ENCODE results near the gene ADAT1. TPM values are rescaled to one million over a fixed set of nuclear protein-coding genes. Genes with fewer than 3 reads are reported as not detected.

The ADAT1 gene
- total and polyA plus RNA-seq, 8 donors, result 39.1 to 57.4 (median 51.7) TPM

DNA sequence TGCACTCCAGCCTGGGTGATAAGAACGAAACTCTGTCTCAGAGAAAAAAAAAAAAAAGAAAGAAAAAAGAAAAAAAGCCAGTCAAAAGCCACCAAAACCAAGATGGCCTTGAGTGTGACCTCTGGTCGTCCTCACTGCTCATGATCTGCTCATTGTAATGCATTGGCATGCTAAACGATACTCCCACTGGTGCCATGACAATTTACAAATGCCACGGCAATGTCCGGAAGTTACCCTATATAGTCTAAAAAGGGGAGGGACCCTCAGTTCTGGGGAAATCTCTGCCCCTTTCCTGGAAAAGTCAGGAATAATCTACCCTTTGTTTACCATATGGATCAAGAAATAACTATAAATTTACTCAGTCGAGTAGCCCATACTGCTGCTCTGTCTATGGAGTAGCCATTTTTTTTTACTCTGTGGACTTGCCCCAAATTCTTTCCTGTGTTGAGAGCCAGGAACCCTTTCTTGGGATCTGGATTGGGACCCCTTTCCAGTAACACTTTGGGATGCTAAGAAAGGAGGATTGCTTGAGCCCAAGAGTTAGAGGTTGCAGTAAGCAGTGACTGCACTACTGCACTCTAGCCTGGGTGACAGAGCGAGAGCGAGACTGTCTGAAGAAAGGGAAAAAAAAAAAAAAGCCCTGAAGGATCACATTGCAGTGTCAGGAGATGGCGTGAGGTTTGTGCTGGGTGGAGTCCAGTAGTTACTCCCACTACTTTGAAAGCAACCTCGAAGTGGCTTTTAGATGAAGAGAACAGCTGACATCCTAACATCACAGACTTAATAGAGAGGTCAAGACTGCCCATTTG is 63.3 kb downstream of the ADAT1 start:
- H3K36me3 ChIP-seq, result no peaks in the 10 kb centered on the region
- H3K27ac ChIP-seq, result no peak overlapping the region
- H3K4me3 ChIP-seq, result no peak overlapping the region
- peaks cover 0 to 19% of the 10 kb centered on the region in 2 donors for H3K4me1 ChIP-seq
- H3K27me3 ChIP-seq, result peaks cover 0 to 19% of the 10 kb centered on the region in 2 donors
- DNase-seq (no peak), ATAC-seq (no peak)
- TF ChIP-seq, protein P1, sequence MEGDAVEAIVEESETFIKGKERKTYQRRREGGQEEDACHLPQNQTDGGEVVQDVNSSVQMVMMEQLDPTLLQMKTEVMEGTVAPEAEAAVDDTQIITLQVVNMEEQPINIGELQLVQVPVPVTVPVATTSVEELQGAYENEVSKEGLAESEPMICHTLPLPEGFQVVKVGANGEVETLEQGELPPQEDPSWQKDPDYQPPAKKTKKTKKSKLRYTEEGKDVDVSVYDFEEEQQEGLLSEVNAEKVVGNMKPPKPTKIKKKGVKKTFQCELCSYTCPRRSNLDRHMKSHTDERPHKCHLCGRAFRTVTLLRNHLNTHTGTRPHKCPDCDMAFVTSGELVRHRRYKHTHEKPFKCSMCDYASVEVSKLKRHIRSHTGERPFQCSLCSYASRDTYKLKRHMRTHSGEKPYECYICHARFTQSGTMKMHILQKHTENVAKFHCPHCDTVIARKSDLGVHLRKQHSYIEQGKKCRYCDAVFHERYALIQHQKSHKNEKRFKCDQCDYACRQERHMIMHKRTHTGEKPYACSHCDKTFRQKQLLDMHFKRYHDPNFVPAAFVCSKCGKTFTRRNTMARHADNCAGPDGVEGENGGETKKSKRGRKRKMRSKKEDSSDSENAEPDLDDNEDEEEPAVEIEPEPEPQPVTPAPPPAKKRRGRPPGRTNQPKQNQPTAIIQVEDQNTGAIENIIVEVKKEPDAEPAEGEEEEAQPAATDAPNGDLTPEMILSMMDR (IDR thresholded peaks at IDR 0.05), result no peak
- intact Hi-C loops (cut with DNase I), result no loop called here
- H3K9me3 ChIP-seq, result no peaks in the 10 kb centered on the region

DNA sequence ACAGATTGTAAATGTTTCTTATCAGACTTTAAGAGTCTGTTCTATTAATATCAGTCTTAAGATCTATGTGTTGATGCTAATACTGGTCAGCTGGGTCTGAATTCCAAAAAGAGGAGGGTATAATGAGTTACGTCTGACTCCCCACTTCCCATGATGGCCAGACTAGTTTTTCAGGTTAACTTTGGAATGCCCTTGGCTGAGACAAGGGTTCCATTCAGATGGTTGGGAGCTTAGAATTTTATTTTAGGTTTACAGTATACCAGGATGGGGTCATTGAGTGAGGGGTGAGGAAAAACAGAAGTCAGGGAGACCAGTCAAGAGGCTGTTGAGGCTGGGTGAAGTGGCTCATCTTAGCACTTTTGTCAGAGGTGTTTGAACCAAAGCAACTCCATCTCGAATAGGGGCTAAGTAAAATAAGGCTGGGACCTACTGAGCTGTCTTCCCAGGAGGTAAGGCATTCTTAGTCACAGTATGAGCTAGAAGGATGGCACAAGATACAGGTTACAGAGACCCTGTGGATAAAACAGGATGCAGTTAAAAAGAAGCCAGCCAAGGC is 64.2 kb downstream of the ADAT1 start:
- Histone ChIP-seq H3K9me3 (no peaks in the 10 kb centered on the region), H3K4me3 (no peak overlapping the region), H3K4me1 (peaks cover 0 to 19% of the 10 kb centered on the region in 2 donors), H3K27me3 (peaks cover 0 to 19% of the 10 kb centered on the region in 2 donors), H3K27ac (no peak overlapping the region), H3K36me3 (no peaks in the 10 kb centered on the region)
- intact Hi-C loops (cut with DNase I), result no loop called here
- ATAC-seq (no peak), DNase-seq (peak in 1 of 4 donors; percentile 40)
- TF ChIP-seq, protein P1 (IDR thresholded peaks at IDR 0.05), result no peak

DNA sequence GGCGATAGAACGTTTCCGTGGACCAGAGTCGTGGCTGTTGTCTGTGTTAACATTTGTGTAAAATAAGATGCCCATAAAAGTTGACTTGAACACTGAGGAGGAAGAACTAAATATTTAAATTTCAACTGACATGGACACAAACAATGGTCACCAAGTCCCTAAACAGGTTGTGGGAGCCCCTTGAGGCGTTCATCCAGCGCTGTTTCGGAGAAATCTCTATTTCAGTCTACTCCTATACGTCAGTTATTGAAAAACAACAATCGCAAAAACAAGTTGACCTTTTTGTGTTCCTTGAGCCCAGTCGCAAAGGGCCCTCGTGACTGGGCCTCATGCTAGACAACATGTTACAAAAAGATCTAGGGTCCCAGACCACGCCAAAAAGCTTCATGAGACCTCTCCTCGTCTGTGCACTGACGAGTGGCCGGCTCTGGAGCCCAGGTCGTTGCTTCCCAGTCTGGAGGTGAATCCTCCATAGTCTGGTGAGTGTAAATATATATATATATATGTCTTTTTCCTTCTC is 66.6 kb downstream of the ADAT1 start:
- TF ChIP-seq, protein P1 (IDR thresholded peaks at IDR 0.05), result no peak
- Histone ChIP-seq H3K4me1 (peaks cover 0 to 19% of the 10 kb centered on the region in 2 donors), H3K4me3 (peak overlapping the region; percentile 86 to 92), H3K27ac (peak overlapping the region; percentile 77 to 78), H3K36me3 (no peaks in the 10 kb centered on the region), H3K9me3 (no peaks in the 10 kb centered on the region), H3K27me3 (peaks cover 0 to 6% of the 10 kb centered on the region in 2 donors)
- no peak for ATAC-seq
- intact Hi-C loops (cut with DNase I), result no loop called here
- DNase-seq, result no peak

DNA sequence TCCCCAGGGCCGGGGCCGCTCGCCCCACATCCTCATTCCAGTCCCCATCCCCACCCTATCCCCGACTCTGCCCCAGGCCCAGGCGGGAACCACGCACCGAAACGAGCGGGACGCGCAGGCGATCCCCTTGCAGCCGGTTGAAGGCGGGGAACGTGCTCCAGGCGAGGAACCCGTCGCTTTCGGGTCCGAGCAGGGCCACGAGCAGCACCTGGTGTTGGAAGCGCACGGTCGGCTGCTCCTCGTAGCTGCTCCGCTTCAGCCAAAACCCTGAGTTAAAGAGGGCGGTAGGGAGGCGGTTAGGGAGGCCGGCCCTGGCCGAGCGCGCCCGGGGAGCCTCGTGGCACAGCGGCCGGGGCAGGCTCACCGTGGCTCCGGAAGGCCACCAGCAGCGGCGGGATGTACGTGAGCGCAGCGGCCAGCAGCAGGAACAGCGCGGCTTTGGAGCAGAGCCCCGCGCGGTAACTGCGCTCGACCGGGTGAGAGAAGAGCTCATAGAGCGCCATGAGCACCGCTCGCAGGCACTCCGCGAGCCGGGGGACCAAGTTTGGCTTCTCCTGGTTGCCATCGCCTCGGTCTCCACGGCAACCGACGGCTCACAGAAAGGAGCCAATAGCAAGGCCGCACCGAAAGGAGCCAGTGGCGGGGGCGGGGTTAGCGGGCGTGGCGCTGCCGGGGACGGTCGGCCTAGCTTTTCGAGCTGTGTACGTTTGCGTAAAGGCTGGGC is 67.2 kb downstream of the ADAT1 start, which contains the start of gene TMEM231:
Gene TMEM231, minus strand, starts transcription at position 546 of the 724 bp plus-strand sequence. Its CDS starts 43 bp downstream, at position 503.
- TF ChIP-seq, protein P1 (IDR thresholded peaks at IDR 0.05), result no peak
- peaks cover 0 to 19% of the 10 kb centered on the region in 2 donors for H3K4me1 ChIP-seq
- intact Hi-C loops (cut with DNase I), result no loop called here
- ATAC-seq, result peak; percentile 97
- peak within 1 kb of the TSS; percentile 77 to 78 for H3K27ac ChIP-seq
- no peaks in the 10 kb centered on the region for H3K9me3 ChIP-seq
- H3K36me3 ChIP-seq, result no peaks in the 10 kb centered on the region
- H3K27me3 ChIP-seq, result peaks cover 0 to 6% of the 10 kb centered on the region in 2 donors
- H3K4me3 ChIP-seq, result peak within 1 kb of the TSS; percentile 86 to 92
- DNase-seq, result peak; percentile 91 to 98 (median 97)

Measured in left lung (tissue), 10 donors.